HepG2 (cell line): ENCODE results near the gene NOTUM. TPM values are rescaled to one million over a fixed set of nuclear protein-coding genes. Genes with fewer than 3 reads are reported as not detected.

Experiments used
- CBX5 ChIP-seq: sonication (generic); formaldehyde crosslinking; IDR thresholded peaks from 2 replicates; pipeline ENCODE4 v1.4.0; 2020; ENCODE audit warnings: missing genetic modification reagents, borderline replicate concordance
- GATAD2A ChIP-seq: IDR thresholded peaks from 2 replicates; pipeline ENCODE4 v1.6.1; 2016
- IKZF1 ChIP-seq: fragments of 450-650 bp; IDR thresholded peaks from 2 replicates; pipeline ENCODE4 v1.7.1; 2016
- ISX ChIP-seq: sonication (generic); formaldehyde crosslinking; conservative IDR thresholded peaks from 2 replicates; pipeline ENCODE4 v1.5.0; 2020; ENCODE audit warnings: missing genetic modification reagents
- NFIC ChIP-seq: IDR thresholded peaks from 2 replicates; pipeline ENCODE4 v1.6.1; 2012; ENCODE audit warnings: mild to moderate bottlenecking, low read length, inconsistent platforms
- NFKB2 ChIP-seq: sonication (generic); formaldehyde crosslinking; IDR thresholded peaks from 2 replicates; pipeline ENCODE4 v1.4.0; 2020; ENCODE audit warnings: missing genetic modification reagents, borderline replicate concordance
- SKI ChIP-seq: fragments of 450-650 bp; IDR thresholded peaks from one replicate; pipeline ENCODE4 v1.6.1; 2018; ENCODE audit warnings: mild to moderate bottlenecking; ENCODE audit not compliant: partially characterized antibody
- SP4 ChIP-seq: sonication (generic); formaldehyde crosslinking; IDR thresholded peaks from 2 replicates; pipeline ENCODE4 v1.8.1; 2023; ENCODE audit warnings: mild to moderate bottlenecking, missing genetic modification reagents
- TRIM24 ChIP-seq: sonication (generic); formaldehyde crosslinking; IDR thresholded peaks from 2 replicates; pipeline ENCODE4 v1.8.0; 2022; ENCODE audit warnings: mild to moderate bottlenecking, missing genetic modification reagents
- ZNF124 ChIP-seq: sonication (generic); formaldehyde crosslinking; IDR thresholded peaks from 2 replicates; pipeline ENCODE4 v1.4.0; 2020; ENCODE audit warnings: missing genetic modification reagents
- ZNF792 ChIP-seq: IDR thresholded peaks from 2 replicates; pipeline ENCODE4 v1.6.1; 2016
- polyA plus RNA-seq, 8 experiments: library from polyadenylated mRNA; depleted of rRNA in 3 of 8; stranded (reverse) in 7 of 8; unstranded in 1 of 8; fragments of >200 nt; fragmentation: Illumina TruSeq in 4 of 8; extraction: Trizol in 4 of 8; gene quantifications; 2 replicates each; pipeline versions ENCODE4 v1.2.1 to v1.2.3, GENCODE V29; 2011 to 2016; ENCODE audit warnings: low read depth in 4 of 8, missing spikeins in 1 of 8, mixed read lengths in 1 of 8; ENCODE audit not compliant: insufficient read depth in 1 of 8
- total RNA-seq, 5 experiments: library from RNA; depleted of rRNA; stranded (reverse); fragments of >200 nt; fragmentation: Illumina TruSeq; extraction: Trizol; gene quantifications; 2 replicates each; pipeline ENCODE4 v1.2.3, GENCODE V29; 2016; ENCODE audit warnings: low read depth in 1 of 5
- TF ChIP-seq, protein P1 (sequence below): sonication (generic); formaldehyde crosslinking; IDR thresholded peaks from 2 replicates; pipeline ENCODE4 v1.4.0; 2020; ENCODE audit warnings: missing genetic modification reagents
- TF ChIP-seq, protein P2 (sequence below): sonication (generic); formaldehyde crosslinking; IDR thresholded peaks from 2 replicates; pipeline ENCODE4 v1.4.0; 2020; ENCODE audit warnings: missing genetic modification reagents, mild to moderate bottlenecking, borderline replicate concordance
- TF ChIP-seq, protein P3 (sequence below): sonication (generic); formaldehyde crosslinking; IDR thresholded peaks from 2 replicates; pipeline ENCODE4 v1.5.1; 2020; ENCODE audit warnings: missing genetic modification reagents, mild to moderate bottlenecking, borderline replicate concordance
- TF ChIP-seq, protein P4 (sequence below): sonication (generic); formaldehyde crosslinking; IDR thresholded peaks from 2 replicates; pipeline ENCODE4 v1.8.0; 2022; ENCODE audit warnings: low read depth, missing genetic modification reagents
- TF ChIP-seq, protein P5 (sequence below): sonication (generic); formaldehyde crosslinking; IDR thresholded peaks from 2 replicates; pipeline ENCODE4 v1.4.0; 2020; ENCODE audit warnings: mild to moderate bottlenecking, missing genetic modification reagents

The NOTUM gene
- total and polyA plus RNA-seq, 2 of the 13 experiments (the other 11 are each of a cell fraction or from before 2014, with no cell fraction given), result 150 to 160 TPM

DNA sequence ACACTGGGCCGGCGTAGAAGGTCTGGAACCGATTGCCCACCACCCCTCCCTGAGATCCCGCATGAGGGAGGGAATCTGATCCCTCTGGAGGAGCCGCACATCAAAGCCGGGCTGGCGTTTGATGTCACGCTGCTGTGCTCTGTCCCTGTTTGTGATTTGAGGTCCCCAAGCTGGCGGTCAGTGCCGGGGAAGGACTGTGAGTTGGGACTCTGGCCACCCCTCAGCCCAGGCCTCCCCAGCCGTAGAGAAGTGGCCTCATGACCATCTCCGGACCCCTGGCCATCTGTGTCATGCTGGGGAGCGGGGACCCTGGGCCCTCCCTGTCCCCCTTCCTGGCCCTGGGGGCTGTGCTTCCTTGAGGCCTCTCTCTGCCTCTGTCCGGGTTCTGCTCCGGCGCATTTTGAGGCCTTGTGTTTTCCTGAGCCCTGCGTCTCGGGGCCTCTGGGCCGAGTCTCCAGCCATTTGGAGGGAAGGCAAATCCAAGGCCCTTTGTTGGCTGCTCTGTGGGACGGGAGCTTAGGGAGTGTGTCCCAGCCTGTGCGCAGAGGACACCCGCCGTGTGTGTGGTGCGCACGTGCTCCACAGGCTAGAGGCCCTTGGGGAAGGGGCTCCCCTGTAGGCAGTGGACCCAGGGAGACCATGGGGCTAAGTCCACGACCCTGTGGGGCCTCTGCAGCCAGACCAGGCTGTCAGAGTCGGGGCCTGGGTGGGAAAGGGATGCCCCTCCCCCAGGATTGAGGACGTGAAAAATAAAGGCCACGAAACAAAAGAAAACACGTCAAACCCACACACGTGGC lies 31.5 kb upstream of the NOTUM start (continued):
- TF ChIP-seq, protein P1, sequence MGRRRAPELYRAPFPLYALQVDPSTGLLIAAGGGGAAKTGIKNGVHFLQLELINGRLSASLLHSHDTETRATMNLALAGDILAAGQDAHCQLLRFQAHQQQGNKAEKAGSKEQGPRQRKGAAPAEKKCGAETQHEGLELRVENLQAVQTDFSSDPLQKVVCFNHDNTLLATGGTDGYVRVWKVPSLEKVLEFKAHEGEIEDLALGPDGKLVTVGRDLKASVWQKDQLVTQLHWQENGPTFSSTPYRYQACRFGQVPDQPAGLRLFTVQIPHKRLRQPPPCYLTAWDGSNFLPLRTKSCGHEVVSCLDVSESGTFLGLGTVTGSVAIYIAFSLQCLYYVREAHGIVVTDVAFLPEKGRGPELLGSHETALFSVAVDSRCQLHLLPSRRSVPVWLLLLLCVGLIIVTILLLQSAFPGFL, result peak; percentile 96; the same call in 1 of the 2 replicates
- peak; percentile 68 for TF ChIP-seq SKI
- TF ChIP-seq, protein P2, sequence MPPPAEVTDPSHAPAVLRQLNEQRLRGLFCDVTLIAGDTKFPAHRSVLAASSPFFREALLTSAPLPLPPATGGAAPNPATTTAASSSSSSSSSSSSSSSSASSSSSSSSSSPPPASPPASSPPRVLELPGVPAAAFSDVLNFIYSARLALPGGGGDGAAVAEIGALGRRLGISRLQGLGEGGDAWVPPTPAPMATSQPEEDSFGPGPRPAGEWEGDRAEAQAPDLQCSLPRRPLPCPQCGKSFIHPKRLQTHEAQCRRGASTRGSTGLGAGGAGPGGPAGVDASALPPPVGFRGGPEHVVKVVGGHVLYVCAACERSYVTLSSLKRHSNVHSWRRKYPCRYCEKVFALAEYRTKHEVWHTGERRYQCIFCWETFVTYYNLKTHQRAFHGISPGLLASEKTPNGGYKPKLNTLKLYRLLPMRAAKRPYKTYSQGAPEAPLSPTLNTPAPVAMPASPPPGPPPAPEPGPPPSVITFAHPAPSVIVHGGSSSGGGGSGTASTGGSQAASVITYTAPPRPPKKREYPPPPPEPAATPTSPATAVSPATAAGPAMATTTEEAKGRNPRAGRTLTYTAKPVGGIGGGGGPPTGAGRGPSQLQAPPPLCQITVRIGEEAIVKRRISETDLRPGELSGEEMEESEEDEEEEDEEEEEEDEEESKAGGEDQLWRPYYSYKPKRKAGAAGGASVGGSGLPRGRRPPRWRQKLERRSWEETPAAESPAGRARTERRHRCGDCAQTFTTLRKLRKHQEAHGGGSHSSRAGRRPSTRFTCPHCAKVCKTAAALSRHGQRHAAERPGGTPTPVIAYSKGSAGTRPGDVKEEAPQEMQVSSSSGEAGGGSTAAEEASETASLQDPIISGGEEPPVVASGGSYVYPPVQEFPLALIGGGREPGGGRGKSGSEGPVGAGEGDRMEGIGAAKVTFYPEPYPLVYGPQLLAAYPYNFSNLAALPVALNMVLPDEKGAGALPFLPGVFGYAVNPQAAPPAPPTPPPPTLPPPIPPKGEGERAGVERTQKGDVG (CRISPR knock-in tag), result peak; percentile 96
- TF ChIP-seq, protein P3, sequence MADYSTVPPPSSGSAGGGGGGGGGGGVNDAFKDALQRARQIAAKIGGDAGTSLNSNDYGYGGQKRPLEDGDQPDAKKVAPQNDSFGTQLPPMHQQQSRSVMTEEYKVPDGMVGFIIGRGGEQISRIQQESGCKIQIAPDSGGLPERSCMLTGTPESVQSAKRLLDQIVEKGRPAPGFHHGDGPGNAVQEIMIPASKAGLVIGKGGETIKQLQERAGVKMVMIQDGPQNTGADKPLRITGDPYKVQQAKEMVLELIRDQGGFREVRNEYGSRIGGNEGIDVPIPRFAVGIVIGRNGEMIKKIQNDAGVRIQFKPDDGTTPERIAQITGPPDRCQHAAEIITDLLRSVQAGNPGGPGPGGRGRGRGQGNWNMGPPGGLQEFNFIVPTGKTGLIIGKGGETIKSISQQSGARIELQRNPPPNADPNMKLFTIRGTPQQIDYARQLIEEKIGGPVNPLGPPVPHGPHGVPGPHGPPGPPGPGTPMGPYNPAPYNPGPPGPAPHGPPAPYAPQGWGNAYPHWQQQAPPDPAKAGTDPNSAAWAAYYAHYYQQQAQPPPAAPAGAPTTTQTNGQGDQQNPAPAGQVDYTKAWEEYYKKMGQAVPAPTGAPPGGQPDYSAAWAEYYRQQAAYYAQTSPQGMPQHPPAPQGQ, result peak; percentile 66; the same call in 1 of the 2 replicates
- TF ChIP-seq ZNF124 (CRISPR knock-in tag), result no peak; the same call in none of the 2 replicates
- peak; percentile 70; the same call in 1 of the 2 replicates for TF ChIP-seq ZNF792 (CRISPR knock-in tag)
- peak; percentile 97 for TF ChIP-seq GATAD2A (CRISPR knock-in tag)
- TF ChIP-seq ISX (CRISPR knock-in tag), result no peak; the same call in none of the 2 replicates
- no peak for TF ChIP-seq IKZF1
- TF ChIP-seq CBX5, result 0 out of 2 replicates have a peak, but pooled peaks have one; percentile 81
- TF ChIP-seq, protein P4, sequence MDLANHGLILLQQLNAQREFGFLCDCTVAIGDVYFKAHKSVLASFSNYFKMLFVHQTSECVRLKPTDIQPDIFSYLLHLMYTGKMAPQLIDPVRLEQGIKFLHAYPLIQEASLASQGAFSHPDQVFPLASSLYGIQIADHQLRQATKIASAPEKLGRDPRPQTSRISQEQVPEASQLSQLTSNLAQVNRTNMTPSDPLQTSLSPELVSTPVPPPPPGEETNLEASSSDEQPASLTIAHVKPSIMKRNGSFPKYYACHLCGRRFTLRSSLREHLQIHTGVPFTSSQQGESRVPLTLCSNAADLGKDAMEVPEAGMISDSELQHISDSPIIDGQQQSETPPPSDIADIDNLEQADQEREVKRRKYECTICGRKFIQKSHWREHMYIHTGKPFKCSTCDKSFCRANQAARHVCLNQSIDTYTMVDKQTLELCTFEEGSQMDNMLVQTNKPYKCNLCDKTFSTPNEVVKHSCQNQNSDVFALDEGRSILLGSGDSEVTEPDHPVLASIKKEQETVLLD, result peak; percentile 87
- no peak for TF ChIP-seq NFIC
- TF ChIP-seq, protein P5, sequence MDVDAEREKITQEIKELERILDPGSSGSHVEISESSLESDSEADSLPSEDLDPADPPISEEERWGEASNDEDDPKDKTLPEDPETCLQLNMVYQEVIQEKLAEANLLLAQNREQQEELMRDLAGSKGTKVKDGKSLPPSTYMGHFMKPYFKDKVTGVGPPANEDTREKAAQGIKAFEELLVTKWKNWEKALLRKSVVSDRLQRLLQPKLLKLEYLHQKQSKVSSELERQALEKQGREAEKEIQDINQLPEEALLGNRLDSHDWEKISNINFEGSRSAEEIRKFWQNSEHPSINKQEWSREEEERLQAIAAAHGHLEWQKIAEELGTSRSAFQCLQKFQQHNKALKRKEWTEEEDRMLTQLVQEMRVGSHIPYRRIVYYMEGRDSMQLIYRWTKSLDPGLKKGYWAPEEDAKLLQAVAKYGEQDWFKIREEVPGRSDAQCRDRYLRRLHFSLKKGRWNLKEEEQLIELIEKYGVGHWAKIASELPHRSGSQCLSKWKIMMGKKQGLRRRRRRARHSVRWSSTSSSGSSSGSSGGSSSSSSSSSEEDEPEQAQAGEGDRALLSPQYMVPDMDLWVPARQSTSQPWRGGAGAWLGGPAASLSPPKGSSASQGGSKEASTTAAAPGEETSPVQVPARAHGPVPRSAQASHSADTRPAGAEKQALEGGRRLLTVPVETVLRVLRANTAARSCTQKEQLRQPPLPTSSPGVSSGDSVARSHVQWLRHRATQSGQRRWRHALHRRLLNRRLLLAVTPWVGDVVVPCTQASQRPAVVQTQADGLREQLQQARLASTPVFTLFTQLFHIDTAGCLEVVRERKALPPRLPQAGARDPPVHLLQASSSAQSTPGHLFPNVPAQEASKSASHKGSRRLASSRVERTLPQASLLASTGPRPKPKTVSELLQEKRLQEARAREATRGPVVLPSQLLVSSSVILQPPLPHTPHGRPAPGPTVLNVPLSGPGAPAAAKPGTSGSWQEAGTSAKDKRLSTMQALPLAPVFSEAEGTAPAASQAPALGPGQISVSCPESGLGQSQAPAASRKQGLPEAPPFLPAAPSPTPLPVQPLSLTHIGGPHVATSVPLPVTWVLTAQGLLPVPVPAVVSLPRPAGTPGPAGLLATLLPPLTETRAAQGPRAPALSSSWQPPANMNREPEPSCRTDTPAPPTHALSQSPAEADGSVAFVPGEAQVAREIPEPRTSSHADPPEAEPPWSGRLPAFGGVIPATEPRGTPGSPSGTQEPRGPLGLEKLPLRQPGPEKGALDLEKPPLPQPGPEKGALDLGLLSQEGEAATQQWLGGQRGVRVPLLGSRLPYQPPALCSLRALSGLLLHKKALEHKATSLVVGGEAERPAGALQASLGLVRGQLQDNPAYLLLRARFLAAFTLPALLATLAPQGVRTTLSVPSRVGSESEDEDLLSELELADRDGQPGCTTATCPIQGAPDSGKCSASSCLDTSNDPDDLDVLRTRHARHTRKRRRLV (CRISPR knock-in tag), result peak; percentile 85
- TF ChIP-seq NFKB2 (CRISPR knock-in tag), result peak; percentile 98
- TF ChIP-seq TRIM24 (CRISPR knock-in tag), result no peak
- TF ChIP-seq SP4 (CRISPR knock-in tag), result peak; percentile 74
